ENCODE results near the gene WDFY4.

DNA sequence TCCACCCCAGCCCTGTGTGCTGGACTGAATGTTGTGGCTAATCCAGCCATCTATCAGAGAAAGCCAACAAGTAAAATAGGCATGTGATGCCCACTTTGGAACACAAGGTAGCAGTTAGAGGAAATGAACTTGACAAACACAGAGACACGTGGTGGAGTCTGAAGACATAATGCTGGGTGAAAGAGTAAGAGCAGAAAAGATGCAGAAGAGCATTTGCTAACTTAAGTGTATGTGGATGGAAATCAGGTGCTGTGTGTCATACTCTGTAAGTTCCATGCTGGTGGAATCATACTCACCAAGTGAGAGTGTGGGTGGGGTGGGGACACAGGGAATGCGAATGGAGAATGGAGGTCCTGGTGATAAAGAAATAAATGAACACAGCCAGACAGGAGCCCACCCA is 22.8 kb downstream of the WDFY4 start:
- TF ChIP-seq, protein P1, sequence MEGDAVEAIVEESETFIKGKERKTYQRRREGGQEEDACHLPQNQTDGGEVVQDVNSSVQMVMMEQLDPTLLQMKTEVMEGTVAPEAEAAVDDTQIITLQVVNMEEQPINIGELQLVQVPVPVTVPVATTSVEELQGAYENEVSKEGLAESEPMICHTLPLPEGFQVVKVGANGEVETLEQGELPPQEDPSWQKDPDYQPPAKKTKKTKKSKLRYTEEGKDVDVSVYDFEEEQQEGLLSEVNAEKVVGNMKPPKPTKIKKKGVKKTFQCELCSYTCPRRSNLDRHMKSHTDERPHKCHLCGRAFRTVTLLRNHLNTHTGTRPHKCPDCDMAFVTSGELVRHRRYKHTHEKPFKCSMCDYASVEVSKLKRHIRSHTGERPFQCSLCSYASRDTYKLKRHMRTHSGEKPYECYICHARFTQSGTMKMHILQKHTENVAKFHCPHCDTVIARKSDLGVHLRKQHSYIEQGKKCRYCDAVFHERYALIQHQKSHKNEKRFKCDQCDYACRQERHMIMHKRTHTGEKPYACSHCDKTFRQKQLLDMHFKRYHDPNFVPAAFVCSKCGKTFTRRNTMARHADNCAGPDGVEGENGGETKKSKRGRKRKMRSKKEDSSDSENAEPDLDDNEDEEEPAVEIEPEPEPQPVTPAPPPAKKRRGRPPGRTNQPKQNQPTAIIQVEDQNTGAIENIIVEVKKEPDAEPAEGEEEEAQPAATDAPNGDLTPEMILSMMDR (IDR thresholded peaks at IDR 0.05 in 2 of 3, conservative IDR thresholded peaks at IDR 0.05 in 1 of 3; ENCODE audit: borderline replicate concordance in 1 of 3, insufficient read depth in 1 of 3, low read depth in 2 of 3, low read length in 2 of 3), result no peak
- TF ChIP-seq YY1 (IDR thresholded peaks at IDR 0.05; ENCODE audit: extremely low read depth, insufficient replicate concordance, low read depth, low read length) (no peak), EZH2 (IDR thresholded peaks at IDR 0.05) (no peak), CEBPB (IDR thresholded peaks at IDR 0.05; ENCODE audit: low read depth) (no peak), POLR2AphosphoS5 (IDR thresholded peaks at IDR 0.05; ENCODE audit: low read depth, low read length) (no peak), POLR2A (IDR thresholded peaks at IDR 0.05; ENCODE audit: borderline replicate concordance, extremely low read depth, insufficient read depth, insufficient read length) (no peak), ZNF274 (IDR thresholded peaks at IDR 0.05; ENCODE audit: low read depth, low read length) (no peak), ZFX (IDR thresholded peaks at IDR 0.05) (no peak)
